Activated CD8-positive, alpha-beta T cell treated with anti-CD3 and anti-CD28 coated beads for 36 hours (primary cell): ENCODE data around the gene FBP1. TPM values are rescaled to one million over a fixed set of nuclear protein-coding genes. Genes with fewer than 3 reads are reported as not detected.

Source experiments
- ATAC-seq: fragments of 200-7000 bp; cut with Tn5 transposase; one replicate; pipeline ENCODE4 v1.10.0; 2021; ENCODE audit warnings: mild to moderate bottlenecking, moderate library complexity
- CTCF ChIA-PET: fragments of 350-600 bp; sonication (Branson Sonifier 250); formaldehyde crosslinking; loops from one replicate; lab custom pipeline; 2021; ENCODE audit warnings: antibody characterized with exemption; lab: Charles Lee
- POLR2A ChIA-PET: fragments of 350-600 bp; sonication (Branson Sonifier 250); formaldehyde crosslinking; loops from one replicate; lab custom pipeline; 2021; ENCODE audit warnings: antibody characterized with exemption; lab: Charles Lee
- DNase-seq: peaks from one replicate; pipeline ENCODE4 v3.0.0-alpha.2; 2020
- H3K27ac Mint-ChIP-seq: one replicate; pipeline ENCODE4 v1.8.0; 2021; ENCODE audit warnings: mild to moderate bottlenecking, mixed read lengths
- H3K27me3 Mint-ChIP-seq: one replicate; pipeline ENCODE4 v1.8.0; 2021; ENCODE audit warnings: mixed read lengths
- H3K36me3 Mint-ChIP-seq: one replicate; pipeline ENCODE4 v1.8.0; 2021; ENCODE audit warnings: low read depth, mixed read lengths
- H3K4me1 Mint-ChIP-seq: one replicate; pipeline ENCODE4 v1.8.0; 2021; ENCODE audit warnings: low read depth, mixed read lengths
- H3K4me3 Mint-ChIP-seq: one replicate; pipeline ENCODE4 v1.8.0; 2021; ENCODE audit warnings: mild to moderate bottlenecking, moderate library complexity, mixed read lengths
- H3K9me3 Mint-ChIP-seq: one replicate; pipeline ENCODE4 v1.8.0; 2021; ENCODE audit warnings: mixed read lengths
- intact Hi-C: fragments of 100-400 bp; cut with micrococcal nuclease; formaldehyde crosslinking; loops from one replicate; pipeline ENCODE4 v1.10.0; 2022
- total RNA-seq, 2 experiments: library from RNA; stranded (reverse); gene quantifications; one replicate each; pipeline ENCODE4 v1.2.3, GENCODE V29; 2021
- TF ChIP-seq, protein P1 (sequence below): fragments of 200-600 bp; IDR thresholded peaks from one replicate; pipeline ENCODE4 v1.8.0; 2022; ENCODE audit warnings: antibody characterized with exemption, mild to moderate bottlenecking

Gene FBP1
- total RNA-seq, 2 experiments from 2014 or later: 1.2 to 1.4 TPM

DNA sequence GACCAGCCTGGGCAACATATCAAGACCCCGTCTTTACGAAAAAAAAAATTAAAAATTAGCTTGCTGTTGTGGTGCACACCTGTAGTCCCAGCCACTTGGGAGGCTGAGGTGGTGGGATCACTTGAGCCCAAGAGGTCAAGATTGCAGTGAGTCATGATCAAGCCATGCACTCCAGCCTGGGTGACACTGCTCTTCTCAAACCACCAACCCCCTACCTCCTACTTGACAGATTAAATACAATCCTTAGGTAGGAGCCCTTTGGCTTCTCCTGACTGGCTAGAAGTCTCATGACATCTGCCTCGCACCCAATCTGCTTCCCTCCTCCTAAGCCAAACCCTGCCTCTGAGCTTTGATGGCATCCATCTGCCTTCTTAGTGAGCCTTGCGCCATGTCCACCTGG, 11.6 kb upstream of the FBP1 start:
- Mint-ChIP-seq H3K4me3 (no peak overlapping the region), H3K27ac (no peak overlapping the region), H3K27me3 (no peaks in the 10 kb centered on the region), H3K9me3 (no peaks in the 10 kb centered on the region), H3K4me1 (peaks cover 6% of the 10 kb centered on the region), H3K36me3 (no peaks in the 10 kb centered on the region)
- no peak for ATAC-seq
- CTCF ChIA-PET: no interaction called here
- TF ChIP-seq, protein P1, sequence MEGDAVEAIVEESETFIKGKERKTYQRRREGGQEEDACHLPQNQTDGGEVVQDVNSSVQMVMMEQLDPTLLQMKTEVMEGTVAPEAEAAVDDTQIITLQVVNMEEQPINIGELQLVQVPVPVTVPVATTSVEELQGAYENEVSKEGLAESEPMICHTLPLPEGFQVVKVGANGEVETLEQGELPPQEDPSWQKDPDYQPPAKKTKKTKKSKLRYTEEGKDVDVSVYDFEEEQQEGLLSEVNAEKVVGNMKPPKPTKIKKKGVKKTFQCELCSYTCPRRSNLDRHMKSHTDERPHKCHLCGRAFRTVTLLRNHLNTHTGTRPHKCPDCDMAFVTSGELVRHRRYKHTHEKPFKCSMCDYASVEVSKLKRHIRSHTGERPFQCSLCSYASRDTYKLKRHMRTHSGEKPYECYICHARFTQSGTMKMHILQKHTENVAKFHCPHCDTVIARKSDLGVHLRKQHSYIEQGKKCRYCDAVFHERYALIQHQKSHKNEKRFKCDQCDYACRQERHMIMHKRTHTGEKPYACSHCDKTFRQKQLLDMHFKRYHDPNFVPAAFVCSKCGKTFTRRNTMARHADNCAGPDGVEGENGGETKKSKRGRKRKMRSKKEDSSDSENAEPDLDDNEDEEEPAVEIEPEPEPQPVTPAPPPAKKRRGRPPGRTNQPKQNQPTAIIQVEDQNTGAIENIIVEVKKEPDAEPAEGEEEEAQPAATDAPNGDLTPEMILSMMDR: no peak
- POLR2A ChIA-PET: no interaction called here
- no peak for DNase-seq
- intact Hi-C loops: no loop called here

DNA sequence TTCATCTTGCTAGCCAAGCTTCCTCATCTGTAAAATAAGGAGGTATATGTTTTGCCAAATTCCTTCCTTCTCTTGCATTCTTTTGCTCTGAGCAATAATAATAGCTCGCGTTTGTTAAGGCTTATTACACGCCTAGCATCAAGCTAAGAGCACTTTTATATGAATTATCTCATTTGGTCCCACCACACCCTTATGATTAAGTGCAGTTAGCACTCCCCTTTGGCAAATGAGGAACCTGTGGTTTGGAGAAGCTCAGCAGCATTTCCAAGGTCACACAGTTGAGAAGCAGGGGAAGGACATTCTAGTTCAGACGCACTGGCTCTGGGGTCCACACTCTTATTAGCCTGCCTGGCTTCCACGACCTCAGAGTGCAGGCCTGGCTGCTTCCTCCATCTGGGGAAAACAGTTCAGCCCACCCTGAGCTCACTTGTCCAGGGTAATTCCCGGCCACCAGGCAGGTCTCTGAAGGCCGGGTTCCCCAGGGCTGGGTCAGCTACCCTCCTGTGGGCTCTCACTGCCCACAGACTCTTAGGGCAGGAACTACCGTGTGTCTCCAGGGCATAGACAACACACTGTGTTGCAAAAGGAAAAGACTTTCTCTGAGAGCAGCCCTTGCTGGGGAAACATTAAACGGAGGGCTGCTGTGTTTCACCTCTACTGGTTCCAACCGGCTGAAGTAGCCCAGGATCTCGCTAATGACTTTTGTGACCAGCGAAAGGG, 9.9 kb upstream of the FBP1 start:
- ChIA-PET POLR2A (no interaction called here), CTCF (interaction anchor here (1.1 kb wide), 1 partner anchor 20 kb away, joined by 4 read pairs; no protein-coding TSS in a partner anchor)
- no peaks in the 10 kb centered on the region for H3K4me1 Mint-ChIP-seq
- H3K4me3 Mint-ChIP-seq: no peak overlapping the region
- H3K9me3 Mint-ChIP-seq: no peaks in the 10 kb centered on the region
- H3K27me3 Mint-ChIP-seq: no peaks in the 10 kb centered on the region
- H3K27ac Mint-ChIP-seq: no peak overlapping the region
- H3K36me3 Mint-ChIP-seq: no peaks in the 10 kb centered on the region
- TF ChIP-seq, protein P1: no peak
- ATAC-seq: no peak
- no peak for DNase-seq
- intact Hi-C loops: no loop called here

DNA sequence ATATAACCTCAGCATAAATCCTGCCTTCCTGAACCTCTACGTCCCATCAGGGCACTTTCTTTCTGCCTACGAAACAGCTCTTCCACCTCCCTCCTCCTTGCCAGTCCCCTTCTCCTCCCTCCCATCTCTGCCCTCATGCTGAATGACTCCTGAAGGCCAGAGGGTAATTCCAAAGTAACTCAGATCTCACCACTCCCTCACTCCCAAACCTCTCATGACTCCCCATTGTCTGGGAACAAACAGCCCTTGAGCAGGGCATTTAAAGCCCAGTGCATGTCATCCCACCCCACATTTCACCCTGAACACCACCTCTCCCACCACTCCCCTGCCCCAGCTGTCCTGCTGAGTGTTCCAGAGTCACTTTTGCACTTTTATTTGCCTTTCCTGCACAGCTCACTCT, 8.9 kb upstream of the FBP1 start:
- DNase-seq (no peak), ATAC-seq (no peak)
- intact Hi-C loops: no loop called here
- H3K27me3 Mint-ChIP-seq: no peaks in the 10 kb centered on the region
- ChIA-PET POLR2A (no interaction called here), CTCF (interaction anchor here (1.1 kb wide), 1 partner anchor 21 kb away, joined by 4 read pairs; no protein-coding TSS in a partner anchor)
- H3K27ac Mint-ChIP-seq: no peak overlapping the region
- TF ChIP-seq, protein P1: no peak
- no peak overlapping the region for H3K4me3 Mint-ChIP-seq
- no peaks in the 10 kb centered on the region for H3K9me3 Mint-ChIP-seq
- no peaks in the 10 kb centered on the region for H3K4me1 Mint-ChIP-seq
- no peaks in the 10 kb centered on the region for H3K36me3 Mint-ChIP-seq

DNA sequence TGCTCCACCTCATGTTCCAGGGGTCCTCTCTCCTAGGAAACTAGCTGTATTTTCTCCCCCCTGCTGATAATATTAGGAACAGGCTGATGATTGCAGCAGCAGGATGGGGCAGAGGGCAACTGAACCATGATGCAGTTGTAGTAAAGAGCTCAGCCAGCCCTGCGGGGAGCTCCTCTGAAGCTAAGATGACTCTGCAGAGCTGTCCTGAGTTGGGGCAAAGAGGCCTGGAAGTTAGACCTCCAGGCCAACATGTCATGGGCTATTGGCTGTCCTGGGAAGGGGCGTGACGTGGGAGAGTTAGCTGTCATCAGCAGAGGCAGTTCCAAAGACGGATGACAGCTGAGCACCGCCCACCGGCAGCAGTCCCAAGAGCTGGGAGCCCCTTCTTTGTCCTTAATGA, 6.6 kb upstream of the FBP1 start:
- ChIA-PET POLR2A (interaction anchor here (0.9 kb wide), 1 partner anchor 59 kb away, joined by 3 read pairs; no protein-coding TSS in a partner anchor), CTCF (interaction anchor here (1.2 to 1.4 kb wide), 4 partner anchors 11 to 486 kb away, joined by 3 to 5 read pairs (median 3); no protein-coding TSS in a partner anchor)

More for the DNA sequence above, 6.6 kb upstream of the FBP1 start:
- Mint-ChIP-seq H3K9me3 (no peaks in the 10 kb centered on the region), H3K27me3 (no peaks in the 10 kb centered on the region), H3K4me3 (no peak overlapping the region), H3K36me3 (no peaks in the 10 kb centered on the region), H3K4me1 (no peaks in the 10 kb centered on the region), H3K27ac (no peak overlapping the region)
- ATAC-seq (no peak), DNase-seq (no peak)
- TF ChIP-seq, protein P1: no peak
- intact Hi-C loops: no loop called here
